Left kidney (tissue), 2 donors: ENCODE measurements around the gene TMEM54. TPM values are rescaled to one million over a fixed set of nuclear protein-coding genes. Genes with fewer than 3 reads are reported as not detected.

ENCODE experiments used
- DNase-seq: peaks from one replicate; pipeline ENCODE4 v3.0.0-alpha.2; 2013
- polyA plus RNA-seq: library from polyadenylated mRNA; unstranded; fragments of 120-200 nt; gene quantifications from one replicate; pipeline ENCODE4 v1.2.1, GENCODE V29; 2013; ENCODE audit not compliant: insufficient read length

Gene TMEM54
- polyA plus RNA-seq, 1 donor: 5.6 TPM

- DNase-seq: no peak
These were observed 19.0 kb downstream of the TMEM54 start for GRCh38 chr1:32881871-32882850.

GRCh38 chr1:32881291-32881690, 19.9 kb downstream of the TMEM54 start:
- no peak for DNase-seq

- no peak for DNase-seq
These were observed 22.6 kb downstream of the TMEM54 start for GRCh38 chr1:32878637-32879041.

- no peak for DNase-seq
These were observed 23.0 kb downstream of the TMEM54 start for GRCh38 chr1:32878183-32878582.

- DNase-seq: no peak
These were observed 23.7 kb downstream of the TMEM54 start for GRCh38 chr1:32877211-32878110.

- DNase-seq: no peak
These were observed 24.6 kb downstream of the TMEM54 start for GRCh38 chr1:32876341-32877210.

GRCh38 chr1:32874860-32875752, 26.1 kb downstream of the TMEM54 start:
- DNase-seq: no peak

- no peak for DNase-seq
These were observed 27.7 kb downstream of the TMEM54 start for GRCh38 chr1:32873484-32873883.

GRCh38 chr1:32872192-32872460, 29.1 kb downstream of the TMEM54 start:
- DNase-seq: no peak

- no peak for DNase-seq
These were observed 29.6 kb downstream of the TMEM54 start for GRCh38 chr1:32871364-32872191.

- DNase-seq: no peak
These were observed 30.4 kb downstream of the TMEM54 start, which contains the start of gene FNDC5 for GRCh38 chr1:32870615-32871363. Gene FNDC5 (minus strand): TSS chr1:32870912.

- no peak for DNase-seq
These were observed 31.1 kb downstream of the TMEM54 start for GRCh38 chr1:32869923-32870614.

- DNase-seq: no peak
These were observed 32.3 kb downstream of the TMEM54 start for GRCh38 chr1:32868806-32869455.

- no peak for DNase-seq
These were observed 33.1 kb downstream of the TMEM54 start for GRCh38 chr1:32868085-32868484.

GRCh38 chr1:32867671-32868070, 33.5 kb downstream of the TMEM54 start:
- no peak for DNase-seq

GRCh38 chr1:32867151-32867550, 34.0 kb downstream of the TMEM54 start:
- DNase-seq: no peak

- DNase-seq: no peak
These were observed 35.4 kb downstream of the TMEM54 start for GRCh38 chr1:32865639-32866405.
